ENCODE data around the gene GAL3ST2.

The GAL3ST2 gene

GRCh38 chr2:241739651-241740050, 37.0 kb upstream of the GAL3ST2 start:
- no peak for ATAC-seq

GRCh38 chr2:241741016-241741415, 35.6 kb upstream of the GAL3ST2 start:
- TF ChIP-seq OSR1 (CRISPR knock-in tag; IDR thresholded peaks at IDR 0.05) (no peak), ZNF70 (CRISPR knock-in tag; IDR thresholded peaks at IDR 0.05) (no peak), SNAI2 (CRISPR knock-in tag; IDR thresholded peaks at IDR 0.05) (no peak), CSRNP3 (CRISPR knock-in tag; IDR thresholded peaks at IDR 0.05) (no peak), ZFP30 (CRISPR knock-in tag; IDR thresholded peaks at IDR 0.05) (no peak), ISL1 (CRISPR knock-in tag; IDR thresholded peaks at IDR 0.05) (no peak), ZFP3 (CRISPR knock-in tag; IDR thresholded peaks at IDR 0.05) (no peak), ZC3H10 (CRISPR knock-in tag; IDR thresholded peaks at IDR 0.05) (no peak), ESRRG (CRISPR knock-in tag; IDR thresholded peaks at IDR 0.05) (no peak)
- TF ChIP-seq, protein P1, sequence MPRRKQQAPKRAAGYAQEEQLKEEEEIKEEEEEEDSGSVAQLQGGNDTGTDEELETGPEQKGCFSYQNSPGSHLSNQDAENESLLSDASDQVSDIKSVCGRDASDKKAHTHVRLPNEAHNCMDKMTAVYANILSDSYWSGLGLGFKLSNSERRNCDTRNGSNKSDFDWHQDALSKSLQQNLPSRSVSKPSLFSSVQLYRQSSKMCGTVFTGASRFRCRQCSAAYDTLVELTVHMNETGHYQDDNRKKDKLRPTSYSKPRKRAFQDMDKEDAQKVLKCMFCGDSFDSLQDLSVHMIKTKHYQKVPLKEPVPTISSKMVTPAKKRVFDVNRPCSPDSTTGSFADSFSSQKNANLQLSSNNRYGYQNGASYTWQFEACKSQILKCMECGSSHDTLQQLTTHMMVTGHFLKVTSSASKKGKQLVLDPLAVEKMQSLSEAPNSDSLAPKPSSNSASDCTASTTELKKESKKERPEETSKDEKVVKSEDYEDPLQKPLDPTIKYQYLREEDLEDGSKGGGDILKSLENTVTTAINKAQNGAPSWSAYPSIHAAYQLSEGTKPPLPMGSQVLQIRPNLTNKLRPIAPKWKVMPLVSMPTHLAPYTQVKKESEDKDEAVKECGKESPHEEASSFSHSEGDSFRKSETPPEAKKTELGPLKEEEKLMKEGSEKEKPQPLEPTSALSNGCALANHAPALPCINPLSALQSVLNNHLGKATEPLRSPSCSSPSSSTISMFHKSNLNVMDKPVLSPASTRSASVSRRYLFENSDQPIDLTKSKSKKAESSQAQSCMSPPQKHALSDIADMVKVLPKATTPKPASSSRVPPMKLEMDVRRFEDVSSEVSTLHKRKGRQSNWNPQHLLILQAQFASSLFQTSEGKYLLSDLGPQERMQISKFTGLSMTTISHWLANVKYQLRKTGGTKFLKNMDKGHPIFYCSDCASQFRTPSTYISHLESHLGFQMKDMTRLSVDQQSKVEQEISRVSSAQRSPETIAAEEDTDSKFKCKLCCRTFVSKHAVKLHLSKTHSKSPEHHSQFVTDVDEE (CRISPR knock-in tag; IDR thresholded peaks at IDR 0.05): no peak
- no peak; the same call in 2 of the 3 replicates for ATAC-seq

More at GRCh38 chr2:241739651-241740050, 37.0 kb upstream of the GAL3ST2 start:
- no peak for TF ChIP-seq BACH2 (CRISPR knock-in tag; IDR thresholded peaks at IDR 0.05; ENCODE audit: borderline replicate concordance)
- TF ChIP-seq ZC3H10 (CRISPR knock-in tag; IDR thresholded peaks at IDR 0.05): no peak
- TF ChIP-seq GLIS3 (CRISPR knock-in tag; IDR thresholded peaks at IDR 0.05): no peak
- no peak for TF ChIP-seq RARB (CRISPR knock-in tag; IDR thresholded peaks at IDR 0.05)
- TF ChIP-seq ESRRG (CRISPR knock-in tag; IDR thresholded peaks at IDR 0.05): no peak
- TF ChIP-seq CSDC2 (CRISPR knock-in tag; IDR thresholded peaks at IDR 0.05): no peak
- no peak for TF ChIP-seq ZNF565 (CRISPR knock-in tag; conservative IDR thresholded peaks at IDR 0.05; ENCODE audit: low read depth)
- no peak for TF ChIP-seq SNAI2 (CRISPR knock-in tag; IDR thresholded peaks at IDR 0.05)
- no peak for TF ChIP-seq TCF4 (CRISPR knock-in tag; IDR thresholded peaks at IDR 0.05; ENCODE audit: borderline replicate concordance)
- TF ChIP-seq ZNF70 (CRISPR knock-in tag; IDR thresholded peaks at IDR 0.05): no peak
- TF ChIP-seq, protein P1 (CRISPR knock-in tag; IDR thresholded peaks at IDR 0.05): no peak
- no peak for TF ChIP-seq ZFP30 (CRISPR knock-in tag; IDR thresholded peaks at IDR 0.05)
- TF ChIP-seq, protein P2, sequence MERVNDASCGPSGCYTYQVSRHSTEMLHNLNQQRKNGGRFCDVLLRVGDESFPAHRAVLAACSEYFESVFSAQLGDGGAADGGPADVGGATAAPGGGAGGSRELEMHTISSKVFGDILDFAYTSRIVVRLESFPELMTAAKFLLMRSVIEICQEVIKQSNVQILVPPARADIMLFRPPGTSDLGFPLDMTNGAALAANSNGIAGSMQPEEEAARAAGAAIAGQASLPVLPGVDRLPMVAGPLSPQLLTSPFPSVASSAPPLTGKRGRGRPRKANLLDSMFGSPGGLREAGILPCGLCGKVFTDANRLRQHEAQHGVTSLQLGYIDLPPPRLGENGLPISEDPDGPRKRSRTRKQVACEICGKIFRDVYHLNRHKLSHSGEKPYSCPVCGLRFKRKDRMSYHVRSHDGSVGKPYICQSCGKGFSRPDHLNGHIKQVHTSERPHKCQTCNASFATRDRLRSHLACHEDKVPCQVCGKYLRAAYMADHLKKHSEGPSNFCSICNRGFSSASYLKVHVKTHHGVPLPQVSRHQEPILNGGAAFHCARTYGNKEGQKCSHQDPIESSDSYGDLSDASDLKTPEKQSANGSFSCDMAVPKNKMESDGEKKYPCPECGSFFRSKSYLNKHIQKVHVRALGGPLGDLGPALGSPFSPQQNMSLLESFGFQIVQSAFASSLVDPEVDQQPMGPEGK (CRISPR knock-in tag; IDR thresholded peaks at IDR 0.05; ENCODE audit: borderline replicate concordance): no peak
- TF ChIP-seq OSR1 (CRISPR knock-in tag; IDR thresholded peaks at IDR 0.05): no peak
- TF ChIP-seq CSRNP3 (CRISPR knock-in tag; IDR thresholded peaks at IDR 0.05): no peak
- TF ChIP-seq ISL1 (CRISPR knock-in tag; IDR thresholded peaks at IDR 0.05): no peak
- no peak for TF ChIP-seq ARNTL (CRISPR knock-in tag; IDR thresholded peaks at IDR 0.05; ENCODE audit: borderline replicate concordance, low read depth)
- TF ChIP-seq, protein P3, sequence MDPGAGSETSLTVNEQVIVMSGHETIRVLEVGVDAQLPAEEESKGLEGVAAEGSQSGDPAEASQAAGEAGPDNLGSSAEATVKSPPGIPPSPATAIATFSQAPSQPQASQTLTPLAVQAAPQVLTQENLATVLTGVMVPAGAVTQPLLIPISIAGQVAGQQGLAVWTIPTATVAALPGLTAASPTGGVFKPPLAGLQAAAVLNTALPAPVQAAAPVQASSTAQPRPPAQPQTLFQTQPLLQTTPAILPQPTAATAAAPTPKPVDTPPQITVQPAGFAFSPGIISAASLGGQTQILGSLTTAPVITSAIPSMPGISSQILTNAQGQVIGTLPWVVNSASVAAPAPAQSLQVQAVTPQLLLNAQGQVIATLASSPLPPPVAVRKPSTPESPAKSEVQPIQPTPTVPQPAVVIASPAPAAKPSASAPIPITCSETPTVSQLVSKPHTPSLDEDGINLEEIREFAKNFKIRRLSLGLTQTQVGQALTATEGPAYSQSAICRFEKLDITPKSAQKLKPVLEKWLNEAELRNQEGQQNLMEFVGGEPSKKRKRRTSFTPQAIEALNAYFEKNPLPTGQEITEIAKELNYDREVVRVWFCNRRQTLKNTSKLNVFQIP (CRISPR knock-in tag; IDR thresholded peaks at IDR 0.05; ENCODE audit: borderline replicate concordance, low read depth): no peak
- TF ChIP-seq ZNF8 (CRISPR knock-in tag; IDR thresholded peaks at IDR 0.05): no peak
- TF ChIP-seq TOX (CRISPR knock-in tag; IDR thresholded peaks at IDR 0.05; ENCODE audit: borderline replicate concordance): no peak

Data from SK-N-SH treated with all-trans-retinoic acid at 6 μM for 48 hours (cell line).